H9 (cell line): Measurements from ENCODE around the gene CAPN8. TPM values are rescaled to one million over a fixed set of nuclear protein-coding genes. Genes with fewer than 3 reads are reported as not detected.

ENCODE experiments used
- DNase-seq: peaks from one replicate; pipeline ENCODE4 v3.0.0-alpha.2; 2017
- H2AFZ ChIP-seq: one replicate; pipeline ENCODE4 v1.6.1; 2013; ENCODE audit warnings: mild to moderate bottlenecking, low read length, control low read depth, moderate library complexity
- H2AK5ac ChIP-seq: 2 replicates; pipeline ENCODE4 v1.6.1; 2013; ENCODE audit warnings: low read length, control low read depth, mixed read lengths; ENCODE audit not compliant: insufficient read length
- H2BK120ac ChIP-seq: one replicate; pipeline ENCODE4 v1.6.1; 2013; ENCODE audit warnings: low read depth, mild to moderate bottlenecking, low read length, control low read depth, inconsistent platforms; ENCODE audit not compliant: poor library complexity, severe bottlenecking
- H2BK12ac ChIP-seq: 2 replicates; pipeline ENCODE4 v1.6.1; 2013; ENCODE audit warnings: low read length, control low read depth, mixed read lengths, low read depth; ENCODE audit not compliant: insufficient read length
- H2BK15ac ChIP-seq: 2 replicates; pipeline ENCODE4 v1.6.1; 2013; ENCODE audit warnings: low read depth, low read length, control low read depth
- H2BK20ac ChIP-seq: one replicate; pipeline ENCODE4 v1.6.1; 2013; ENCODE audit warnings: low read depth, mild to moderate bottlenecking, low read length, control low read depth, inconsistent platforms; ENCODE audit not compliant: poor library complexity, severe bottlenecking
- H2BK5ac ChIP-seq: 2 replicates; pipeline ENCODE4 v1.6.1; 2013; ENCODE audit warnings: low read length, control low read depth, mixed read lengths; ENCODE audit not compliant: insufficient read length
- H3K14ac ChIP-seq: 2 replicates; pipeline ENCODE4 v1.6.1; 2013; ENCODE audit warnings: low read length, control low read depth; ENCODE audit not compliant: insufficient read depth
- H3K18ac ChIP-seq: 2 replicates; pipeline ENCODE4 v1.6.1; 2013; ENCODE audit warnings: low read depth, mild to moderate bottlenecking, mixed read lengths, low read length, control low read depth; ENCODE audit not compliant: insufficient read length
- H3K23ac ChIP-seq: 2 replicates; pipeline ENCODE4 v1.6.1; 2013; ENCODE audit warnings: low read length, control low read depth, mixed read lengths, low read depth; ENCODE audit not compliant: insufficient read length
- H3K23me2 ChIP-seq: 2 replicates; pipeline ENCODE4 v1.6.1; 2013; ENCODE audit warnings: low read depth, mild to moderate bottlenecking, mixed read lengths, low read length, control low read depth; ENCODE audit not compliant: insufficient read length, poor library complexity, severe bottlenecking
- H3K27ac ChIP-seq: 2 replicates; pipeline ENCODE4 v1.5.1; 2013; ENCODE audit warnings: low read length, control low read depth, mixed read lengths, low read depth; ENCODE audit not compliant: insufficient read length
- H3K27me3 ChIP-seq: 2 replicates; pipeline ENCODE4 v1.6.1; 2013; ENCODE audit warnings: low read length, control low read depth, inconsistent platforms; ENCODE audit not compliant: insufficient read depth
- H3K4ac ChIP-seq: 2 replicates; pipeline ENCODE4 v1.6.1; 2013; ENCODE audit warnings: low read depth, mild to moderate bottlenecking, control low read depth, inconsistent platforms, low read length, moderate library complexity
- H3K4me1 ChIP-seq: 2 replicates; pipeline ENCODE4 v1.6.1; 2013; ENCODE audit warnings: low read length, control low read depth, inconsistent platforms; ENCODE audit not compliant: insufficient read depth
- H3K4me2 ChIP-seq: 2 replicates; pipeline ENCODE4 v1.6.1; 2013; ENCODE audit warnings: low read length, control low read depth, mixed read lengths; ENCODE audit not compliant: insufficient read length, insufficient read depth
- H3K56ac ChIP-seq: 2 replicates; pipeline ENCODE4 v1.6.1; 2013; ENCODE audit warnings: low read depth, mild to moderate bottlenecking, mixed read lengths, low read length, control low read depth; ENCODE audit not compliant: insufficient read length
- H3K79me1 ChIP-seq: 2 replicates; pipeline ENCODE4 v1.6.1; 2013; ENCODE audit warnings: low read depth, mild to moderate bottlenecking, moderate library complexity, low read length, control low read depth, inconsistent platforms; ENCODE audit not compliant: insufficient read depth, poor library complexity, severe bottlenecking
- H3K79me2 ChIP-seq: 2 replicates; pipeline ENCODE4 v1.6.1; 2013; ENCODE audit warnings: low read length, control low read depth, inconsistent platforms; ENCODE audit not compliant: insufficient read depth
- H3K9ac ChIP-seq: 2 replicates; pipeline ENCODE4 v1.6.1; 2013; ENCODE audit warnings: low read length, control low read depth, mixed read lengths; ENCODE audit not compliant: insufficient read length; ENCODE audit errors: extremely low read depth
- H3K9me3 ChIP-seq: one replicate; pipeline ENCODE4 v1.6.1; 2013; ENCODE audit warnings: low read depth, low read length, inconsistent platforms; ENCODE audit not compliant: control insufficient read depth
- H3T11ph ChIP-seq: one replicate; pipeline ENCODE4 v1.6.1; 2013; ENCODE audit warnings: mild to moderate bottlenecking, low read length, control low read depth, inconsistent platforms
- H4K20me1 ChIP-seq: one replicate; pipeline ENCODE4 v1.6.1; 2013; ENCODE audit not compliant: control insufficient read depth, insufficient read length, insufficient read depth
- H4K5ac ChIP-seq: 2 replicates; pipeline ENCODE4 v1.6.1; 2013; ENCODE audit warnings: low read depth, mild to moderate bottlenecking, mixed read lengths, low read length, control low read depth; ENCODE audit not compliant: insufficient read length
- H4K8ac ChIP-seq: replicated peaks from 2 replicates; pipeline ENCODE4 v1.6.1; 2013; ENCODE audit warnings: low read length, control low read depth, mixed read lengths, low read depth; ENCODE audit not compliant: insufficient read length
- H4K91ac ChIP-seq: 2 replicates; pipeline ENCODE4 v1.6.1; 2013; ENCODE audit warnings: low read depth, mild to moderate bottlenecking, moderate library complexity, mixed read lengths, low read length, control low read depth; ENCODE audit not compliant: insufficient read length
- H3K27ac Mint-ChIP-seq, 3 experiments: 2 replicates in 2 of 3; 3 replicates in 1 of 3; pipeline ENCODE4 v1.8.0; 2020 to 2021; ENCODE audit warnings: mixed read lengths in 3 of 3, mild to moderate bottlenecking in 1 of 3, moderate library complexity in 1 of 3
- H3K27me3 Mint-ChIP-seq: 2 replicates; pipeline ENCODE4 v1.8.0; 2021; ENCODE audit warnings: low read depth, mild to moderate bottlenecking, moderate library complexity, mixed read lengths
- H3K36me3 Mint-ChIP-seq, 3 experiments: 2 replicates in 2 of 3; 3 replicates in 1 of 3; pipeline ENCODE4 v1.8.0; 2020 to 2021; ENCODE audit warnings: low read depth in 3 of 3, mixed read lengths in 3 of 3; ENCODE audit not compliant: insufficient read depth in 1 of 3
- H3K4me1 Mint-ChIP-seq, 2 experiments: 2 replicates each; pipeline ENCODE4 v1.8.0; 2020; ENCODE audit warnings: mixed read lengths in 2 of 2
- H3K4me3 Mint-ChIP-seq, 2 experiments: 2 replicates in 1 of 2; 3 replicates in 1 of 2; pipeline ENCODE4 v1.8.0; 2020 to 2021; ENCODE audit warnings: mild to moderate bottlenecking in 2 of 2, mixed read lengths in 2 of 2, moderate library complexity in 1 of 2
- H3K9me3 Mint-ChIP-seq, 2 experiments: 2 replicates in 1 of 2; 3 replicates in 1 of 2; pipeline ENCODE4 v1.8.0; 2020; ENCODE audit warnings: mild to moderate bottlenecking in 2 of 2, mixed read lengths in 2 of 2, moderate library complexity in 1 of 2
- WGBS: extraction: QIAGEN DNeasy Blood & Tissue Kit; methylation state at CpG from one replicate; pipeline ENCODE4 v1.1.7; 2013; ENCODE audit warnings: missing lambda C conversion rate, low lambda C conversion rate, mixed read lengths; ENCODE audit not compliant: insufficient read length; ENCODE audit errors: extremely low coverage; 5-methylcytosine and 5-hydroxymethylcytosine counted together
- total RNA-seq: library from RNA; stranded (reverse); gene quantifications from 2 replicates; pipeline ENCODE4 v1.2.1, GENCODE V29; 2021
- TF ChIP-seq, protein P1 (sequence below): fragments of 200-600 bp; sonication (generic); conservative IDR thresholded peaks from 3 replicates; pipeline ENCODE4 v1.8.0; 2021; ENCODE audit warnings: antibody characterized with exemption, mild to moderate bottlenecking

The CAPN8 gene
- total RNA-seq, 1 experiment from 2014 or later: not detected

DNA sequence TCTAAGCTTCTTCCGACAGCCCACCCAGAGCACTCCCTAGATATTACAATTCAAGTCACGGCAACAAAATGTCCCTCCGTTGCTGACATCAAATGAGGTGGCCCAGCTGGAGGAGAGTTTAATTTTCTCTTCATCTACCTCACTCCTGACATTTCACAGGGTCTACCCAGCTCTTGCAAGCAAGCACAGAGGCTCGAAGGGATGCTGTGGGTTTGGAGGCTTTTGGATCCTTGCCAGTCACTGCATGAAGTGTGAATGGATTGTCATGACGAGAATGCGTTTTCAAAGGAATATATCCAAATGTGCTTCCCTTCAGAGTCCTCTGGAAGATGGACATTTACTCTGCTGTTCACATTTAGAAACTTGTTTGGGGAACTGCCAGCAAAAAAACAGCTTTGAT, 33.5 kb downstream of the CAPN8 start:
- H2BK120ac ChIP-seq: no peak overlapping the region
- no peaks in the 10 kb centered on the region for H3K36me3 Mint-ChIP-seq
- H4K91ac ChIP-seq: no peak overlapping the region
- H2BK15ac ChIP-seq: no peak overlapping the region
- peaks cover 0 to 4% of the 10 kb centered on the region in 2 experiments; a peak in 1 of 5 replicates for H3K9me3 Mint-ChIP-seq
- no peak overlapping the region for H4K8ac ChIP-seq
- no peaks in the 10 kb centered on the region for H3K27me3 ChIP-seq
- H2AK5ac ChIP-seq: no peak overlapping the region
- H3K4me1 Mint-ChIP-seq: no peaks in the 10 kb centered on the region; a peak in 1 of 4 replicates
- no peak overlapping the region for H3K27ac ChIP-seq
- no CpG with 5 or more reads among the region's 6 CpGs for WGBS
- H3K9me3 ChIP-seq: no peaks in the 10 kb centered on the region
- no peak overlapping the region for H3K9ac ChIP-seq
- no peaks in the 10 kb centered on the region for H3K23me2 ChIP-seq
- H3K56ac ChIP-seq: no peak overlapping the region
- no peak overlapping the region for H2AFZ ChIP-seq
- no peak overlapping the region for H3K4me2 ChIP-seq
- peaks cover 7% of the 10 kb centered on the region for H3K27me3 Mint-ChIP-seq
- no peak overlapping the region for H3K14ac ChIP-seq
- no peaks in the 10 kb centered on the region; the same call in 1 of the 2 replicates for H3K4me1 ChIP-seq
- no peaks in the 10 kb centered on the region for H4K20me1 ChIP-seq
- H3K27ac Mint-ChIP-seq: no peak overlapping the region
- no peak overlapping the region for H2BK5ac ChIP-seq
- H3K23ac ChIP-seq: no peak overlapping the region
- H3T11ph ChIP-seq: no peak overlapping the region
- no peak overlapping the region for H4K5ac ChIP-seq
- no peak overlapping the region for H3K4me3 Mint-ChIP-seq
- H3K18ac ChIP-seq: no peak overlapping the region
- no peak overlapping the region for H3K4ac ChIP-seq
- TF ChIP-seq, protein P1, sequence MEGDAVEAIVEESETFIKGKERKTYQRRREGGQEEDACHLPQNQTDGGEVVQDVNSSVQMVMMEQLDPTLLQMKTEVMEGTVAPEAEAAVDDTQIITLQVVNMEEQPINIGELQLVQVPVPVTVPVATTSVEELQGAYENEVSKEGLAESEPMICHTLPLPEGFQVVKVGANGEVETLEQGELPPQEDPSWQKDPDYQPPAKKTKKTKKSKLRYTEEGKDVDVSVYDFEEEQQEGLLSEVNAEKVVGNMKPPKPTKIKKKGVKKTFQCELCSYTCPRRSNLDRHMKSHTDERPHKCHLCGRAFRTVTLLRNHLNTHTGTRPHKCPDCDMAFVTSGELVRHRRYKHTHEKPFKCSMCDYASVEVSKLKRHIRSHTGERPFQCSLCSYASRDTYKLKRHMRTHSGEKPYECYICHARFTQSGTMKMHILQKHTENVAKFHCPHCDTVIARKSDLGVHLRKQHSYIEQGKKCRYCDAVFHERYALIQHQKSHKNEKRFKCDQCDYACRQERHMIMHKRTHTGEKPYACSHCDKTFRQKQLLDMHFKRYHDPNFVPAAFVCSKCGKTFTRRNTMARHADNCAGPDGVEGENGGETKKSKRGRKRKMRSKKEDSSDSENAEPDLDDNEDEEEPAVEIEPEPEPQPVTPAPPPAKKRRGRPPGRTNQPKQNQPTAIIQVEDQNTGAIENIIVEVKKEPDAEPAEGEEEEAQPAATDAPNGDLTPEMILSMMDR: no peak
- no peak overlapping the region for H2BK20ac ChIP-seq
- H3K79me1 ChIP-seq: no peaks in the 10 kb centered on the region
- DNase-seq: no peak
- no peak overlapping the region for H2BK12ac ChIP-seq
- H3K79me2 ChIP-seq: no peaks in the 10 kb centered on the region
